KG1 (cell line): Measurements from ENCODE around the gene HTR6.
"Not testable (repeated sequence)": the region's sequence is repeated elsewhere in the genome, so short reads cannot be mapped to it uniquely, and the experiment has no call there.

Experiments used
- DNase-seq: peaks from one replicate; lab custom pipeline; 2025; lab: John Stamatoyannopoulos, UW

The HTR6 gene

GRCh38 chr1:19664453-19665185 is at the start of gene HTR6:
HTR6 (plus strand) TSS chr1:19664875; CDS start chr1:19665754, 879 bp downstream.
- no peak for DNase-seq

- no peak for DNase-seq
Measured at GRCh38 chr1:19615438-19615837, 49.2 kb upstream of the HTR6 start.

- DNase-seq: no peak
Measured at GRCh38 chr1:19616489-19616888, 48.2 kb upstream of the HTR6 start.

GRCh38 chr1:19617376-19617775 is 47.3 kb upstream of the HTR6 start:
- no peak for DNase-seq

GRCh38 chr1:19618428-19618827 is 46.2 kb upstream of the HTR6 start:
- DNase-seq: no peak

GRCh38 chr1:19619697-19620384 is 44.8 kb upstream of the HTR6 start:
- no peak for DNase-seq

GRCh38 chr1:19620786-19621185 is 43.9 kb upstream of the HTR6 start:
- DNase-seq: no peak

GRCh38 chr1:19621274-19621950 is 43.3 kb upstream of the HTR6 start:
- no peak for DNase-seq

GRCh38 chr1:19622204-19622603 is 42.5 kb upstream of the HTR6 start:
- DNase-seq: no peak

- DNase-seq: no peak
Measured at GRCh38 chr1:19623523-19623922, 41.2 kb upstream of the HTR6 start.

GRCh38 chr1:19625291-19625937 is 39.3 kb upstream of the HTR6 start:
- DNase-seq: no peak

GRCh38 chr1:19628879-19629278 is 35.8 kb upstream of the HTR6 start:
- DNase-seq: no peak

- no peak for DNase-seq
Measured at GRCh38 chr1:19629357-19629756, 35.3 kb upstream of the HTR6 start.

- not testable (repeated sequence) for DNase-seq
Measured at GRCh38 chr1:19630192-19630591, 34.5 kb upstream of the HTR6 start.

- DNase-seq: no peak
Measured at GRCh38 chr1:19630720-19631395, 33.8 kb upstream of the HTR6 start.

- no peak for DNase-seq
Measured at GRCh38 chr1:19632211-19632610, 32.5 kb upstream of the HTR6 start.

- no peak for DNase-seq
Measured at GRCh38 chr1:19633106-19633505, 31.6 kb upstream of the HTR6 start.

- DNase-seq: not testable (repeated sequence)
Measured at GRCh38 chr1:19635064-19635463, 29.6 kb upstream of the HTR6 start.

GRCh38 chr1:19635646-19636045 is 29.0 kb upstream of the HTR6 start:
- DNase-seq: no peak

- no peak for DNase-seq
Measured at GRCh38 chr1:19636065-19636464, 28.6 kb upstream of the HTR6 start.

- not testable (repeated sequence) for DNase-seq
Measured at GRCh38 chr1:19636749-19637148, 27.9 kb upstream of the HTR6 start.

GRCh38 chr1:19637606-19638005 is 27.1 kb upstream of the HTR6 start:
- DNase-seq: no peak
